Panc1 (cell line): Measurements from ENCODE around the gene FAM210B.

ENCODE experiments used
- SIN3A ChIP-seq: IDR thresholded peaks from 2 replicates; pipeline ENCODE4 v1.6.1; 2012; ENCODE audit warnings: low read depth, mild to moderate bottlenecking, low read length, moderate library complexity, borderline replicate concordance; ENCODE audit not compliant: insufficient read depth
- TF ChIP-seq, protein P1 (sequence below): fragments of 450-650 bp; IDR thresholded peaks from 2 replicates; pipeline ENCODE4 v1.5.1; 2017; ENCODE audit warnings: mild to moderate bottlenecking

DNA sequence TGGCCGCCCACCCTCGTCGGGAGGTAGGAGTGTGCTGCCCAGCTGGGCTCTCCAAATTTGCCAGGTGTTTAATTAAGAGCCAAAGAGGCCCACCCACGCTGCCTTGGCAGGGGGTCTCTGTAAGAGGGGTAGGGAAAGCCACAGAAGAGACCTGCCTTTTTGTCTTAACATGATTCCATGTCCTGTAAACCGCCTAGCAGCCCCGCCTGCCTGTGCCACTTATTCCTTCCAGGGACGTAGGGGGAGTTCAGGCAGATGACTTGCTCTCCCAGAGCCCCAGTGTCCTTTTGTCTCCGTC is 2.1 kb downstream of the FAM210B start:
- TF ChIP-seq, protein P1, sequence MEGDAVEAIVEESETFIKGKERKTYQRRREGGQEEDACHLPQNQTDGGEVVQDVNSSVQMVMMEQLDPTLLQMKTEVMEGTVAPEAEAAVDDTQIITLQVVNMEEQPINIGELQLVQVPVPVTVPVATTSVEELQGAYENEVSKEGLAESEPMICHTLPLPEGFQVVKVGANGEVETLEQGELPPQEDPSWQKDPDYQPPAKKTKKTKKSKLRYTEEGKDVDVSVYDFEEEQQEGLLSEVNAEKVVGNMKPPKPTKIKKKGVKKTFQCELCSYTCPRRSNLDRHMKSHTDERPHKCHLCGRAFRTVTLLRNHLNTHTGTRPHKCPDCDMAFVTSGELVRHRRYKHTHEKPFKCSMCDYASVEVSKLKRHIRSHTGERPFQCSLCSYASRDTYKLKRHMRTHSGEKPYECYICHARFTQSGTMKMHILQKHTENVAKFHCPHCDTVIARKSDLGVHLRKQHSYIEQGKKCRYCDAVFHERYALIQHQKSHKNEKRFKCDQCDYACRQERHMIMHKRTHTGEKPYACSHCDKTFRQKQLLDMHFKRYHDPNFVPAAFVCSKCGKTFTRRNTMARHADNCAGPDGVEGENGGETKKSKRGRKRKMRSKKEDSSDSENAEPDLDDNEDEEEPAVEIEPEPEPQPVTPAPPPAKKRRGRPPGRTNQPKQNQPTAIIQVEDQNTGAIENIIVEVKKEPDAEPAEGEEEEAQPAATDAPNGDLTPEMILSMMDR = no peak
- TF ChIP-seq SIN3A = no peak
